GM12873 (cell line): ENCODE results near the gene KLRF2.

Source experiments
- TF ChIP-seq, protein P1 (sequence below): IDR thresholded peaks from 2 replicates; pipeline ENCODE4 v1.5.1; 2012; ENCODE audit warnings: low read depth, mild to moderate bottlenecking, moderate library complexity, low read length, control low read depth; ENCODE audit not compliant: insufficient read depth; ENCODE audit errors: missing control alignments

Gene KLRF2

DNA sequence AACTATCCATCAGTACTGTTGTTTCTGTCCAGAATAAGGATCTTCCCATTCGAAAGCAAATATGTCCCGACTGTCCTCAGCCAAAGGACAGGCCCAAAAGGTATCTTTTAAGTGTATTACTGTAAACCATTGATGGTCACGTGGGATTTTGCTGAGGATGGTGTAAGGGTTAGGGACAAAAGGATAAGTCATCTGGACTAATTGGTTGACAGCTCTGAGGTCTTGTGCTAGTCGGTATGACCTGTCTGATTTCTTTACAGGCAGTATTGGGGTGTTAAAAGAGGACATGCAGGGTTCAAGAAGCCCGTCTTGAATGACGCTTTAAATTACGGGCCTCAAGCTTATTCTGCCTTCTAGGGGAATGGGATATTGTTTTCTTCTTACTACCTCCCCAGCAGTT is 26.5 kb downstream of the KLRF2 start:
- TF ChIP-seq, protein P1, sequence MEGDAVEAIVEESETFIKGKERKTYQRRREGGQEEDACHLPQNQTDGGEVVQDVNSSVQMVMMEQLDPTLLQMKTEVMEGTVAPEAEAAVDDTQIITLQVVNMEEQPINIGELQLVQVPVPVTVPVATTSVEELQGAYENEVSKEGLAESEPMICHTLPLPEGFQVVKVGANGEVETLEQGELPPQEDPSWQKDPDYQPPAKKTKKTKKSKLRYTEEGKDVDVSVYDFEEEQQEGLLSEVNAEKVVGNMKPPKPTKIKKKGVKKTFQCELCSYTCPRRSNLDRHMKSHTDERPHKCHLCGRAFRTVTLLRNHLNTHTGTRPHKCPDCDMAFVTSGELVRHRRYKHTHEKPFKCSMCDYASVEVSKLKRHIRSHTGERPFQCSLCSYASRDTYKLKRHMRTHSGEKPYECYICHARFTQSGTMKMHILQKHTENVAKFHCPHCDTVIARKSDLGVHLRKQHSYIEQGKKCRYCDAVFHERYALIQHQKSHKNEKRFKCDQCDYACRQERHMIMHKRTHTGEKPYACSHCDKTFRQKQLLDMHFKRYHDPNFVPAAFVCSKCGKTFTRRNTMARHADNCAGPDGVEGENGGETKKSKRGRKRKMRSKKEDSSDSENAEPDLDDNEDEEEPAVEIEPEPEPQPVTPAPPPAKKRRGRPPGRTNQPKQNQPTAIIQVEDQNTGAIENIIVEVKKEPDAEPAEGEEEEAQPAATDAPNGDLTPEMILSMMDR: no peak

DNA sequence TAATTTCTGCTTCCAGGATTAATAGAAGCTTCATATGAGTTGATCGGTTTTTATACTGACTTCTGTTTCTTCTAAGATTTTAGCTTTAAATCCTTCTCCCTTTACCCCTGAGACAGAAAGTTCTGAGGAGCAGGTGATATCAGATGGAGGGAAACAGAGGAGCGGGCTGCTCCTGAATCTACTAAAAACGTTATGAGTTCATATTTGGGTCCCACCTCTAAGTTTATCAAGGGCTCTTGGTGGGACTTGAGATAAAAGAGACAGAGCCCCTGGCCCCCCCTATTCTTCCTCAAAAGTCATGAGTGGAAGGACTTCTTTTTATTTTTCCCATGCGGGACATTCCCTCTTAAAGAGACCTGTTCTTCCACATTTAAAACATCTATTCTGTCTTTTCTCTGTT is 27.1 kb downstream of the KLRF2 start:
- TF ChIP-seq, protein P1: no peak

DNA sequence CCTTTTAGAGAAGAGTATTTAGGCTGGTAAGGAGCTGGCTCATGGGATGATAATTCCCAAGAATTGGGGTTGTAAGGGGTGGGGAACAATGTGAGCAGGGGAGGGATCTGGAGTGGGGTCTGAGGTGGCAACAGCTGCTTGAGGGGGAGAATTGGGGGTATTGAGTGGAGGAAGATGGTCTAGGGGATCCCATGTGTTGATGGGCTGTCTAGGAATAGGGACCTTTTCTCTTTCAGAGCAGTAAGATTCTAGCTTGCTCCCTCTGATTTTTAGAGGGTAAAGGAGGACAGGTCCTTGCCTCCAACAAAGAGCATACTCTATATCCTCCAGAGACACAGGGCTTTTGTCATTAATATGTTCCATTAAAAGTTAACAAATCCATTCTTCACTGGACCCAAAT is 28.4 kb downstream of the KLRF2 start:
- TF ChIP-seq, protein P1: no peak

DNA sequence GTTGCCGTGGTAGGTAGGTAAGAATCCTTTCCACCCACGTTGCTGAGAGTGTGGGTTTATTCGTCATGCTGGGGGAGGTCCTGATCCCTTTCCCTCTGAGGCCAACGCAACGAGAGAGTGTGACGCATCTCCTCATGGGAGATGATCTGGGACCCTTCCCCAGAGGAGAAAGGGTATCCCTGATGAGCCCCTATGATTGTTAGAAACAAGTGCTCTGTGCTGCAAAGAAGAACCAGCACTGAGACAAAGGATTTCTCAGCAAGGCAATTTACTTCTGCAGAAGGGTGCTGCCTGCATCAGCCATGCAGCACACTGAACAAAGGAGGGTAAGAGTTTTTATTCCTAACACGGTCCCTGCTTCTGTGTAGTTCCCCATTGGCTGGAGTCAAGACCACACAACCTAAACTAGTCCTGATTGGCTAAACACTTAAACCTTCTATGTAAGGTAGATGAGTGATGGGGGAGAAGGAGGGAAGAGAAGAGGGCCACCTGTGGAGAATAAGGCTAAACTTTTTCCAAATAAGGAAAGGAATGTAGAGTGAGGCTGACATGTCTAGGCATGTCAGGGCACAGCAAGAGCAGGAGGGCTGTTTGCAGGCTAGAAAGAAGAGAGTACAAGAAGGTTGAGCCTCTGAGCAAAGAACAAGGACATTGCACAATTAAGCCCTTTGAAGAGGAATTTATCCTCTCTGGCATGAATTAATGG is 29.6 kb downstream of the KLRF2 start:
- TF ChIP-seq, protein P1: no peak

DNA sequence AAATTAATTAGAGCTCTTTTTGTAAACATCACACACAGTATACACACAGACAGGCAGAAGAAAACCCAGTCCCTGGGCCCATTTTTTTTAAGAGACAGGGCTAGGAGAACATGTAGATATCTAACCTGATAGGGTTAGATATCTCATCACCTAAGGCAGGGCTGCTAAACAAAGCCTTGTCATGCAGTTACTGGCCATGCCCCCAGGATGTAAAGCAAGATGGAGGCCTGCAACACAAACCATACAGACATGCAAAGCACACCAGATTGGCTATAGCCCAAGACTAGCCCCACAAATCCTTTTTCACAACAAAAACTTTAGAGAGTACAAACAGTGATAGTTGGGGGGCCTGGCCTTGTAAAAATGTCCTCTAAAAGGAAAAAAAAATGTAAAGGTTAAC is 30.4 kb downstream of the KLRF2 start:
- TF ChIP-seq, protein P1: no peak

DNA sequence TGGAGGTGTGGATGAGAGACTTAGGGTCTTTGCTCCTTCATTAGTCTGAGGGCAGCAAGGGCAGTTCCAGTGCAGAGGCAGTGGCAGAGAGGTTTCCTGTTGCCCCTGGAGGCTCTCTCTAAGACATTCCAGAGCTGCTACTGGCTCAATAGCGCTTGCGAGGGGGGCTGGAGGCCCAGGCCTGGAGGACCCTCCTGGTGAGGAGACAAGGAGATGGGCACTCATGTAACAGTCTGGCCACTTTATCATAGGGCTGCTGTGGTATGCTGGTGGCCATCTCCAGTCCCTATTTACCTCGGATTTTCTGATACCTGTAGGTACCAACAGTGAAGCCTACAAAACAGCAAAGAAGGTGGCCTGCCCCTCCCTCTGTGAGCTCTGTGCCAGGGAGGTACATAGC is 38.2 kb downstream of the KLRF2 start:
- TF ChIP-seq, protein P1: no peak

DNA sequence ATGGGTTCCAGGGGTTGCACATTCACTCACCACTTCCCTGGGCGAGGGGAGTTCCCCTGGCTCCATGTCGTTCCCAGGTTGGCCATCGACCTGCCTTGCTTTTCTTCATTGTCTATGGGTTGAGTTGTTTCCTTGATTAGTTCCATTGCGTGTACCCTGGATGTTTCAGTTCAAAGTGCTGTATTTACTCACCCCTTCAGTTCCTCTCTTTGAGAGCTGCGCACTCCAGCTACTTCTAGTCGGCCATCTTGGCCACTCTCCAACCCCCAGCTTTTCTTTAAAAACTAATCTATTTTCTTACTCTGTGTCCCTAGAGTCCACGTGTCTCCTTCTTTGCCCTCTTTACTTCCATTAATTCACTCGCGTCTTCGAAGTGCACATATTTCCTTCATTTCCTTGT is 39.2 kb downstream of the KLRF2 start:
- TF ChIP-seq, protein P1: no peak
